Inflammatory macrophage treated with lipopolysaccharide for 4 hours (primary cell): ENCODE measurements around the gene MTHFSD.

Experiments
- DNase-seq: peaks from one replicate; pipeline ENCODE4 v3.0.0-alpha.2; 2020

MTHFSD gene

GRCh38 chr16:86546638-86547013 is 8.4 kb downstream of the MTHFSD start:
- no peak for DNase-seq

DNA sequence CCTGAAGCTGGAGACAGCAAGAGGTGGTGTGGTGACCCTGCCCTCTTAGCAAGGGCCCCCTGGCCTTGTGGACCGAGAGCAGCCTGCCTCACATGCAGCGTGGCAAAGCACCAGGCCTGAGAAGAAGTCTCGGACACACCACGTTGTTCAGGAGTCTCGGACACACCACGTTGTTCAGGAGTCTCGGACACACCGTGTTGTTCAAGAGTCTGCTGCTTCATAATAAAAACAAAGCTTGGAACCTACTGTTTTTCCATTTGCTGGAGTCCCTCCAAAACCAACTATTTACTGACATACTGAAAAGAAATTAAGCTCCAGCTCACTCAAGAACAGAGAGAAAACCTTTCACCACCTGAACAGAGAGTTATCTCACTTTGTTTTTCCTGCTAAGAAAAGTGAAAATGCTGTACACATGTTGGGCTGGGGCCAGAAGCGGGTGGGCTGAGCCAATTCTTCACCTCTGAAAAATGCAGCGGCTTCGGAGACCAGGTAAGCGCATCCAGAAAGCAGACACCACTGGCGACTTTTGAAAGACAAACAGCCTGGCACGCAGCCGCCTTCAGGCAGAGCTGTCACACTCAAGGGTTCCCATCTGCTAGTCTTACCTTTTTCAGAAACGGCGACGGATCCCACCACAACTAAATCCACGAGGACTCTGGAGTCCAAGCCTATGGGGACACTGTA is 8.9 kb downstream of the MTHFSD start:
- DNase-seq: no peak

DNA sequence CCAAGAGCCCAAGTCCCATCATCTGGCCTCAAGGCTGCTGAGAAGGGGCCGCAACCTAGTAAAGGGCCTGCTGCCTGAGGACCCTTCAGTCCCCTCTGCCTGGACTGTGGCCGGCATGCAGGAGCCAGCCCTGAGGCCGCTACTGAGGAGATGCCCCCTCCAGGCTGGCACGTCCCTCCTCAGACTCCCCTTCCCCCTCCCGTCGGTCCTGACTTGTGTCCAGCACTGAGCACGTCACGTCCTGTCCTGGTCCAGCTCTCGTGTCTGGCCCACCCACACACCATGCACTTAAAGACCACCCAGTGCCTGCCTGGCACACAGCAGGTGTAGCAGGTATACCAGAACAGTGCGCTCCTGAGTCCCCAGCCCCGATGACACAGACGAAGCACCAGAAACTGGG is 9.6 kb downstream of the MTHFSD start:
- no peak for DNase-seq

DNA sequence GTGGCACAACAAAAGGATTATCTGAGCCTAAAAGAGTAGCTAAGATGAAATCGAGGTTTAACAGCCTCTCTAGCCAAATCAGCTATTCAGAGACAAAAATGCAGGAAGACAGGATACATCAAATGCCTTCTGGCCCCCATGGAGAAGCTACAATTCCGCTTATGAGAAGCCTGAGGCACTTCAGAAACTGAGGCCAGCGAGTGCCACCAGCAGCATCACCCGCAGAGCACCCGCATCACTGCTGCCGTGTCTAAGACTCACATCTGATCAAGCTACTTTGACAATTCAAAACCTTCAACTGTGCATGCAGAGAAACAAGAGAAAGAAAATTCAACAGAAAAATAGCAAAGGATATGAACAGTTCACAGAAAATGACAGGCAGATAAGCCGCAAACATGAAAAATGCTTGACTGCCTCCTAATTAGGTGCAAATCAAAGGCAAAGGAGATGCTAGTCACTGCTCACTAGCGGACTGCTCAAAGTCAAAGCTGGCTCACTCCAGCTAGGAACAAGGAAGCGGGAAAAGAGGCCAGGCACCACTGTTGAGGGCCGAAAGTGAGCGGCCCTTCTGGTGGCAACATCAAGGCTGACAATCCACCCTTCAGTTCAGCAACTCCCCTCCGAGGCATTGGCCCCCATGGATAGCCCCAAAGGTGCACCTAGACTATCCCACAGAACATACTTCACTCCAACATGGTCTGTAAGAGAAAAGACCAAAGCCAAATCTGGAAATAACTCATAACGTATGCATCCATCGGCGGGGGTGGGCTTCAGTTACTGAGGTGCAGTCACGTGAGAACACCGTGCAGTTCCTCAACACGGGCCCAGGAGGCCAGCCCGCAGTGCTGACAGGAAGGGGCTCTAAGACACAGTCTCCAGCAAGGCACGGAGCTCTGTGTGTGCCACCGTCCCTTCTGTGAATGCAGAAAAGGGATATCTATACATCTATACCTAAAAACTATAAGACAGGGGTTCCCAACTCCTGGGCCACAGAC is 12.0 kb downstream of the MTHFSD start:
- no peak for DNase-seq

DNA sequence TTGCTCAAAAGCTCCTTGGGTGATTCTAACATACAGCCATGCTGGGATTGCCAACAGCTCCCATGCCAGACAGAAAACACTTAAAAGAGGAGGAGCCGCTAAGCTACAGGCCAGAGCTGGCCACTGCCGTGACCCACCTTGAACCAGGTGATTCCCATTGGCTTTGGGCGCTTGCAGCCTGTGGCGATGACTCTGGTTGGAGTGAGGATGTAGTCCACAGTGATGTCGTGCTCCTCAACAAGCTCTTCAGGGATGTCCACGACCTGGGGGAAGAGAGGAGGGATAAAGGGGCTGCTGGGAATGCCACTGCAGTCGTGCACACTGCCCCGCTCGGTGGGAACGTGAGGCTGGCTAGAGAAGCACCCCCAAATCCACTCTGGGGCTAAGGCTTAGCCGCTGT is 13.5 kb downstream of the MTHFSD start:
- DNase-seq: no peak

DNA sequence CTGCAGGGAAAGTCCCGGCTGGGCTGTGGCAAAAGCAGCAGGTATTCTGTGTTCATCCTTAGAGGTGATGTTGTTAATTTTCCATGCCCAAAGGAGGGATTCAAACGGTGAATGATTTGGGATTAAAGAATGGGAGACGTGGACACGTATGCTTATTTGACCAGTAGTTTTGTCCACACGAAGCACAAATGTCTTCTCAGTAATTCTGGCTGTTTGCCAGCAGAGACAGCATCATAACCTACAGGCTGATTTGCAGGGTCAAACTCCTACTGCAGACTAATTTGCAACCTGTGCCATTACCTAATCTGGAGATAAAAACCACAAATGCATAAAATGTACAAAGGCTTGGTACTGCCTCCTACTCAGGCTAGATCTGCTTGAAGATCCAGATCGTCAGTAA is 14.1 kb downstream of the MTHFSD start:
- DNase-seq: no peak

DNA sequence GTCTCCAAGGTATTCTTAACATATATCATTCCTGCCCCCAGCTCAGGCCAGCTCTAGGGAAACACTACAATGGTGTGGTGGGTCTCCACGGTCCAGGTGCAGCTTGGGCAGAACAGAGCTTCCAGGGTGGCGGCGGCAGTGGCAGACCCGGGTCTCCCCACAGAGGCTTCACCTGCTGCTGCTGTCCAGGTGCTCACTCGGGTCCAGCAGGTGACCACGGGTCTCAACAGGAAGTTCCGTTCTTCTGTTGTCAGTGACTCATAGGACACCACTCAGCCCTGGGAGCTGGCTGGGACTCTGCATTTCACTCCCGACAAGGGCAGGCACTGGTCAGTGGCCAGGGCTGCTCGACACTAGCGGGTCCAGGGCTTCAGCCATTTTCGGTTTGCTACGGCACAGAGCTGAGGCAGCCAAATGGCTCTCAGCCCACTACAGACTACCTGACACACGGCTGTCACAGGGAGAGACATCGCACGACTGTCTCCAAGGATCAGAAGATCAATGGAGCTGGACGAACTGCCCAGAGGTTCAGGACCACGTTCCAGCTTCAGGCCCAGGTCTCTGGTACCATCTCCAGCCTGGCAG is 16.7 kb downstream of the MTHFSD start:
- no peak for DNase-seq

GRCh38 chr16:86537486-86537885 is 17.5 kb downstream of the MTHFSD start:
- DNase-seq: no peak

GRCh38 chr16:86536621-86537020 is 18.4 kb downstream of the MTHFSD start:
- DNase-seq: no peak

DNA sequence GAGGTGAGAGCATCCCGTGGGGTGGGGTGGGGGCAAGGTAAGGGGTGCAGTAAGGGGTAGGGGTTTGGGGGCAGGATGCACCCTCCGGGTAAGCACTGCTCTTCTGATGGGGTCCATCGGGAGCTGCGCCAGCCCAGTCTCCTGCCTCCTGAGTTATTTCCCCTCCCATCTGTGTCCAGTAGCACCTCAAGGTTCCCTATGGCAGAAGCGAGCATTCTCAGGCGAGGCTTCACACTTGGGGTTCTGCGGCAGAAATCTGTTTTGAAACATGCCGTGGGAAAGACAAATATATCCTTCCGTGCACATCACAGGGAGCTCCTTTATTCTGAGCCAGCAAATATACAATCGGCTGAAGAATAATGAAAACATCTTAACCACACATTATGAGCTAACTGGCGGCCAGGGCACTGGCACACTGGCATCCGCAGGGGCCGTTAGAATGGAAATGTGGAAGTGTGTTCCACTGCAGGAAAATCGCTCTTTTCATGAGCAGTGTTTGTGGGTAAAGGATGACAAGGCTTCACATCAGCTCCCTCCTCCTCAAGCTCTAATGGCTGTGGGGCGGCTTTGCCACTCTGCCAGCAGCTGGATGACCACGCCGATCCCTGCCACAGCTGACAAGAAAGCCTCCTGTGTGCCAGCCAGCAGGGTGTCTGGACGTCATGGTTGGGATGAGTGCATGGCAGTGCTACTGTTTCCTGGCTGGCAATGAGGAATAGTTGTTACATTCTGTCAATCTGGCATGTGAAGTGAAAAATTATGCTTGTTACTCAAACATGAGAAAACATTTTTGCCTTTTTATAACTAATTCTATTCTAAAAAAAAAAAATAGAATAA is 20.0 kb downstream of the MTHFSD start:
- no peak for DNase-seq

DNA sequence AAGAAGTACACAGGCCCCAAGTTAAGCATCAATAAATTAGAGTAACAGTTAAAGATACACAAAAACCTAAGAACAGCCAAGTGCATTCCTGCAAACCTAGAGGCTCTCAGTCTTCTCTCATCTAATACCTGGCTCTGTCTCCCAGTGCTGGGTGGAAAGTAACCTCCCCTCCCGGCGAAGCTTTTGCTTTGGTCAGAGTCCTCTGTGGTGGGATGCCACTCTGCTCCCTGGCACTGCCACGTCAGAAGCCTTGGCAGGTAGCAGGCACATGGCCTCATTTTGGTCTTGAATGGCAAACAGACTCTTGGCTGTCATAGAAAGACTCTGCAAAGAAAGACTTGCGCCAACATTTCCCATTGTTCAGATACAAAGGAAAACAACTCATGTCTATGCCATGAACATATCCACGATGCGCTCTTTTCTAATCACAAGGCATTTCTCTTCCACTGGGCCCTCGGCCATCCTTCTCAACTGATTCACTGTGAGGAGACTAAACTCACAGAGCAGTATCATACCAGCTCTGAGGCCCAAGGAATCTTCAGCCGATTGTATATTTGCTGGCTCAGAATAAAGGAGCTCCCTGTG is 21.2 kb downstream of the MTHFSD start:
- no peak for DNase-seq

GRCh38 chr16:86533076-86533475 is 22.0 kb downstream of the MTHFSD start:
- no peak for DNase-seq

GRCh38 chr16:86532526-86532815 is 22.6 kb downstream of the MTHFSD start:
- DNase-seq: no peak

DNA sequence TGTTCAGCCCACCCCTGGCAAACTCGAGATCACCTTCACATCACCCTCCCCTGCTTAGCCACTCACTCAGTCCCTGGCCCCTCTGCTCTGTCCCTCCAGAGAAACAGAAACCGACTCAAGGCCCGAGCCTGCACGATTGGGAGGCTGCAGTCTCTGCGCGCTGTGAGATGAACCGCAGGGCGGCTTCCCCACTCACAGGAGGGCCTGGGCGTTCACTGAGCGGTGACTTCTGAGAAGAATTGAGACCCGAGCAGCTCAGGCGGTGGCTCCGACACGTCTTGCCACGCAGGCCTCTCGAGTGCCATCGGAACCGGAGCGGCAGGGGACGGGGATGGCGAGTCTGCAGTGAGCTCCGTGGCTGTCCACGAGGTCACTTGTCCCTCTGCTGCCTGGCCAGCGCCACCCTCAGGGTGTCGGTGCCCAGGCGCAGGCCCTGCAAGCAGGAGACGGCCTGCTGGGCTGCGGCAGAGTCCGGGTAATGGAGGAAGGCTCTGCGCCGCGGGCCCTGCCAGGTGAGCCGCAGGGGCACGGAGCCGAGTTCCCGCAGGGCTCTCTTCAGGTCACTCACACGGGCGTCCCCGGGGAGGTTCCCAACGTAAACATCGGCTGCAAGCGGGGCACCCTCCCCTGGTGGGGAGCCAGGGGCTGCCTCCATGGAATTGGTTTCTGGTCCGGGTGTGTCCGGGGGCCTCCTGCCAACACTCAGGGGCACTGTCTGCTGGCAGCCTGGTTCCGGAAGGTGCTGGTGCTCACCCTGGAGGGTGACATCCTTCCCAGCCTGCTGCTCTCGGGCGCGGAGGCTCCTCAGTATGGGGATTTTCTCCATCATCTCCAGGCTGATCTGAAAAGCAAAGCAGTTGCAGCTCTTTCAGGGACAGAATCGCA is 23.2 kb downstream of the MTHFSD start:
- no peak for DNase-seq

- no peak for DNase-seq
Measured at GRCh38 chr16:86531191-86531545, 23.9 kb downstream of the MTHFSD start.

DNA sequence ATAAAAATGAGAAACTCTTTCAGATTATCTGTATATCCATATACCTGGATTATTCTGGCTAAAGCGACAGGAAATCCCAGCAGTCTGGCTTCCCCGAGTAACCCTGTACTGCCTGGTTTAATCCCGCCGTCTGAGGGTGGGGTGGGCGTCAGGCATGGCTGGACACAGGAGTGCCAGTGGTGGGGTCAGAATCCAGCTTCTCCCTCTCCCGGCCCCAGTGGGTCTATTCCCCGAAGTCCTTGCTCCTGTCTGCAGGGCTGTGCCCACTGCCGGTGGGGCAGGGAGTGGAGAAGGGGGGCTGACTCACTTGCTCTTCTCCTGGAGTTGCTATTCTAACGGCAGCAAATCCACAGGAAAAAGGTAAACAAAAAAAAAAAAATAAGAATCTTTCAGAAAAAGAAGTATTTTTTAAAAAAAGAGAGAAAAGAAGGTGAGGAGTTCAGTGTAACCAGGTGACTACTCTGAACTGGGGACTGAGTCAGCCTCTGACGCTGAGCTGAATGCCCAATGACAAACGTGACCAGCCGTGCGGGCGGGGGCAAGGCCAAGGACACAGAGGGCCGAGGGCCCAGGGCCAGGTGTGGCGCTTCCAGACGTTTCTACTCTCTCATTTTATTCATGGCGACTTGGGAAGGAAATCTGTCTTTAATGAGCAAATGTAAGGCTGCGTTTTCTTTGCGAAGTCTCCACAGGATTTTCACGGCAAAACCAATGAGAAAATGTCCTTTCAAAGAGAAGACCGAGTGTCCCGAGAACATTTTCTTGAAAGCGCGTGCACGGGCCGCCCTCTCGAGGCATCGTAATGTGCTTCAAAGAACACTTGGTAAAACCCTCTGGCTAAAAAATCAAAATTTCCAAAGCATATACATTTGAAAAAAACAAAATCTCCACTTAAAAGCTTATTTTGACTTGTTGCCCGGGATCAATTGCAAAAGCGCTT is 24.5 kb downstream of the MTHFSD start:
- no peak for DNase-seq

GRCh38 chr16:86529160-86529559 is 25.9 kb downstream of the MTHFSD start:
- DNase-seq: no peak

DNA sequence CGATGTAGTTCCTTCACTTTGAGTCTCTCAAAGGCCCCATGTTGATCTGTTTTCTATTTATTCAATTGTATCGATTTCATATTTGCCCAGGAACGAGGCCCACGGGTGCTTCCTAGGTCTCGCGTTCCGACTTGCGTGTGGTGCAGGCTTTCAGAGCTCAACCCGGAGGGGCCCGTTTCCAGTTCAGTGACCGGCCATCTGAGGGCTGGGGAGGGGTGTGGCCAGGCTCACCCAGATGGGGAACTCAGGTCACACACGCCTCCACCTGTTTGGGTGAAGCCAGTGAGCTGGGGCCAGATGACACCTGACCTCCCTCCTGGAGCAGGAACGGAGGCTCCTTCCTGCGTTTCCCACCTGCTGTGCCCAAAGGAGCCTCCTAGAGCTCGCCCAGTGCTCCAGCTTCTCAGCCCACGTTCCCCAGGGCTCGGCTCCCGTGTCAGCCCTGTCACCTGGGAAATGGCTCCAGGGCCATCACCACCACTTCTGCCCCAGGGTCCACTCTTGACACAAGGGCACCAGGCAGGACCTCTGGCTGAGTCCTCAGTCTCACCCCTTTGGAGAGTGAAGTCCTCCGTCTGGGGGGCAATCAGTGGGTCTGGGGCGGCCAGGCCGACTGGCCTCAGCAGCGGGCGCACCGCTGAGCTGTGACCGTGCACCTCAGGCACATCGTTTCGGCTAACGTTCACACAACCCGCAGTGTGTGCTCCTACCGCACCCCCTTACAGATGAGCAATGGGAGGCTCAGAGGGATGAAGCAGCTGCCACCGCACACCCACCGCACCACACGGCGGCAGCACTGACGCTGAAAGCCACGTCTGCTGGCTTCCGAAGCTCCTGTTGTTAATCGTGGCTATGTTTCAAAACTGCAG is 26.7 kb downstream of the MTHFSD start:
- DNase-seq: no peak

- no peak for DNase-seq
Measured at GRCh38 chr16:86527366-86527765, 27.7 kb downstream of the MTHFSD start.

GRCh38 chr16:86525696-86526095 is 29.3 kb downstream of the MTHFSD start:
- no peak for DNase-seq
